COR-L47 (cell line): ENCODE measurements around the gene CHN1.

Source experiments
- DNase-seq: peaks from one replicate; lab custom pipeline; 2025; lab: John Stamatoyannopoulos, UW

CHN1 gene

GRCh38 chr2:174971868-174972781 is 33.1 kb downstream of the CHN1 start:
- DNase-seq = peak; percentile 71

- DNase-seq = no peak
Observed at GRCh38 chr2:174970092-174970491, 35.1 kb downstream of the CHN1 start.

- no peak for DNase-seq
Observed at GRCh38 chr2:174969091-174969734, 36.0 kb downstream of the CHN1 start.

GRCh38 chr2:174967691-174968260 is 37.4 kb downstream of the CHN1 start:
- DNase-seq = no peak

- no peak for DNase-seq
Observed at GRCh38 chr2:174967086-174967485, 38.1 kb downstream of the CHN1 start.

- no peak for DNase-seq
Observed at GRCh38 chr2:174965992-174966744, 39.0 kb downstream of the CHN1 start.

GRCh38 chr2:174965551-174965950 is 39.6 kb downstream of the CHN1 start:
- DNase-seq = no peak

GRCh38 chr2:174964404-174964803 is 40.8 kb downstream of the CHN1 start:
- no peak for DNase-seq

- DNase-seq = no peak
Observed at GRCh38 chr2:174963437-174964400, 41.5 kb downstream of the CHN1 start.

- no peak for DNase-seq
Observed at GRCh38 chr2:174959787-174960186, 45.4 kb downstream of the CHN1 start.

GRCh38 chr2:174957050-174957449 is 48.1 kb downstream of the CHN1 start:
- DNase-seq = no peak

GRCh38 chr2:174952607-174953006 is 52.6 kb downstream of the CHN1 start:
- no peak for DNase-seq

GRCh38 chr2:174951745-174952144 is 53.4 kb downstream of the CHN1 start:
- no peak for DNase-seq

- DNase-seq = no peak
Observed at GRCh38 chr2:174949988-174950687, 55.0 kb downstream of the CHN1 start.

GRCh38 chr2:174945601-174946260 is 59.5 kb downstream of the CHN1 start:
- DNase-seq = no peak

GRCh38 chr2:174939046-174939445 is 66.1 kb downstream of the CHN1 start:
- no peak for DNase-seq

GRCh38 chr2:174931724-174932123 is 73.5 kb downstream of the CHN1 start:
- no peak for DNase-seq

GRCh38 chr2:174929786-174930185 is 75.4 kb downstream of the CHN1 start:
- no peak for DNase-seq

- no peak for DNase-seq
Observed at GRCh38 chr2:174925046-174925784, 80.0 kb downstream of the CHN1 start.
